ENCODE data around the gene MUC6. TPM values are rescaled to one million over a fixed set of nuclear protein-coding genes. Genes with fewer than 3 reads are reported as not detected.

The MUC6 gene
- polyA plus RNA-seq, 12 donors: 0.10 to 1.4 (median 0.31) TPM; not detected in 2

GRCh38 chr11:1036931-1037330, 413 bp upstream of the MUC6 start:
- DNase-seq: no peak

GRCh38 chr11:1035577-1036283, 788 bp downstream of the MUC6 start:
- no peak for DNase-seq

- no peak for DNase-seq
Observed at GRCh38 chr11:1034456-1035295, 1.8 kb downstream of the MUC6 start.

- no peak for DNase-seq
Observed at GRCh38 chr11:1034001-1034400, 2.5 kb downstream of the MUC6 start.

GRCh38 chr11:1033016-1033798, 3.3 kb downstream of the MUC6 start:
- no peak for DNase-seq

DNA sequence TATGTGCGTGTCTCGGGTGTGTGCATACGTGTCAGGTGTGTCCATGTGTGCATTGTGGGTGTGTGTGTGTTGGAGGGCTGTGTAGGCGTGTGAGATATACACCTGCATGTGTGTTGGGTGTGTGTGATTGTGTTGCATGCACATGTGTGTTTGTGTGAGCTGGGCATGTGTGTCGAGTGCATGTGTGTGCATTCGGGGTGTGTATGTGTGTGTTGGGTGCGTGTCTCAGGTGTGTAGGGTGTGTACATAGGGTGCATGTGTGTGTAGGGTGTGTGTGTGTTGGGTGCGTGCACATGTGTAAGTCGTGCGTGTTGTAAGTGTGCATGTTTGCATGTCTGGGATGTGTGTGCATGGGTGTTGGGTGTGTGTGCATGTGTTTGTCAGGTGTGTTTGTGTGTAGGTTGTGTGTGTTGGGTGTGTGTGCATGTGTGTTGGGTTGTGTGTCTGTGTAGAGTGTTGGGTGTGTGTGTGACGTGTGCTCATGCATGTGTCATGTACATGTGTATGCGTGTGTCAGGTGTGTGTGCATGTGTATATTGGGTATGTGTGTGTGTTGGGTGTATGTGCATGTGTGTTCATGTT, 4.1 kb downstream of the MUC6 start:
- no peak for DNase-seq

- DNase-seq: no peak
Observed at GRCh38 chr11:1031121-1031899, 5.2 kb downstream of the MUC6 start.

DNA sequence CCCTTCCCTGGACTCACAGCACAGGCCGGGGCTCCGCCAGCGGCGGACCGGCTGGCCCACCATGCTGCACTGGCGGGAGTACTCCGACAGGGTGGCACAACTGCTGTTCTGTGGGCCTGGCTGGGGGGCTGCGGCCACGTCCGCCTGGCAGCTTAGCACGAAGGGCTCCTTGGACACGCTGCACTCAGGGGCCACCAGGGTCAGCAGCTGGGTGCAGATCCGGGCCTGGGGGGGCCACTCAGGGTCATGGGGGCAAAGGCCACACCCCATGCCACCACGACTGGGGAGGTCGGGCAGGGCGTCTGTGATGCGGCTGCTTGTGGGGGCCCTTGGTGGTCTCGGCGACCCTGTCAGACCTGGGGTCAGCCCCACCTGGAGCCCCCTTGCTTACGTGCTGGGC, 6.0 kb downstream of the MUC6 start:
- DNase-seq: no peak

DNA sequence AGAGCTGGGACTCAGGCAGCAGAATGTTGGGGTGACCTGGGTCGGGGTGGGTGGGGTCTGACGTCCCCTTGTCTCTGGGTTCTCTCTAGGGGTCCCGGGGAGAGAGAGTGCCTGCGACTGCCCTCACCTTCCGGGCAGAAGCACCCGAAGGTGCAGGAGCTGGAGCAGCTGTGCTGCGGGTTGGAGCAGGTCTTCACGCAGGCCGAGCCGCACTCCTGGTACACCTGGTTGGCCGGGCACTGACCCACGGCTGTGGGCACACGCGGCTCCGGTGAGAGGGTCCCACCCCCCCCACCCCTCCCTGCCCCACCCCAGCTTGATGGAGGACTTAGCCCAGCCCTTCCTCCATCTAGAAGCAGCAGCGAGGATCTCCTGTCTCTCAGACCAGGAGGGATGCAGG, 6.4 kb downstream of the MUC6 start:
- DNase-seq: no peak

GRCh38 chr11:1029654-1030053, 6.9 kb downstream of the MUC6 start:
- DNase-seq: no peak

DNA sequence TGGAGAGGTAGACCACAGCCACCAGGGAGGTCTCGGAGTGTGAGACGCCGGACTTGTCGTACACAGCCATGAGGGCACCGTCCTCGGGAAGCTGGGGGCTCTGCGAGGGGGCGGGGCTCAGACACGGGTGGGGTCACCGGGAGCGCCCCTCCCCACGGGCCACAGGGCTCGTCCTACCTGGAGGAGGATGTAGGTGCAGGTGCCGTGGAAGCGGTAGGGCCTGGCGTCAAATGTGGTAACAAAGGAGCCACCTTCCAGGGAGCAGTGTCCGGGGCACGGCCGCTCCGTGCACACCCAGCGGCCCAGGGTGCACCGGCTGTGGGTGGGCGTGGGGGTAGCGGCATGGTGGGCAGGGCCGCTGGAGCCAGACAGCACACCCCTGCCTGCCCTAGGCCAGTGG, 7.5 kb downstream of the MUC6 start:
- no peak for DNase-seq

- DNase-seq: no peak
Observed at GRCh38 chr11:1028616-1029015, 7.9 kb downstream of the MUC6 start.

DNA sequence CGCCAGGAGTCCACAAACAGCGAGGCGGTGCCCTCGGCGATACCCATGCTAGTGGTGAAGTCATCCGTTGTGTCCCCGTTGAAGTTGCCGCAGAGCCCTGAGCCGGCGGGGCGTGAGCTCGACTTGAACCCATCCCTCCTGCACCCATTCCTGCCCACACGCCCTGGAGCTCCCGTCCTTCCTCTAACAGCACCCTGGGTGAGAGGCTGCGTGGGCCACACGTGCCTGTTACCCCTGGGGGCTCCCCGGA, 8.3 kb downstream of the MUC6 start:
- no peak for DNase-seq

DNA sequence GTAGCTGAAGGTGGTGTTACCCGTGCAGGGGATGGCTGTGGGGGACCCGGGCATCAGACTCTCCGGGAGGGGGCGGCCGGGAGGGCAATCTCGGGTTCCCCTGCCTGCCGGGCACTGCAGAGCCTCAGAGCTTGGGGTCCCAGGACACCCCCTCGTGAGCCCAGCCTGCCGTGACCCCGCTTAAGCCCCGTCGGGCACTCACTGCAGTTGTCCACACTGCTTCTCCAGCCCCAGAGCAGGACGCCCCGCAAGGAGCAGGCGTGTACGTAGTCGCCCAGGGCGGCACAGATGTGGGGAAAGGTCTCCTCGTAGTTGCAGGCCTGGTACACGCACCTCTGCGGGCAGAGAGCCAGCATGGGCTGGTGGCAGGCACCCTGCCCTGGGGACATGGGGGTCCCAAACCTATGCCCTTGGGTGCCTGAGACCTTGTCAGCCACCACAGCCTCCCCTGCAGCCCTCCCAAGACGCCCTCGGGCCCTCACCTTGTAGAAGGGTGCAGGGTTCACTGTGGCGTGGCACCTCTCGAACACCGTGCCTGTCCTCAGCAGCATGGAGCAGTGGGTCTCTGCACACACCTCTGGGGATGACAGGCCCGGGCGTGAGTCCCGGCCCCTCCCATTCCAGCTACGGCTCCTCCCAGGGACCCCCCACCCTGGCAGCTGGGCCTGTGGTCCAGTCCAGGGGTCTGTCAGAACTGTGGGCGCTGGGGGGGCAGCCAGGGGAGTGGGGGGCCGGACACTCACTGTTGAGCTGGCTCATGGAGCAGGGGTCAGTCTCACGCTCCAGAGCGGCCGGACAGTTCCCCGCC, 8.8 kb downstream of the MUC6 start:
- no peak for DNase-seq

GRCh38 chr11:1026641-1027482, 9.7 kb downstream of the MUC6 start:
- DNase-seq: no peak

DNA sequence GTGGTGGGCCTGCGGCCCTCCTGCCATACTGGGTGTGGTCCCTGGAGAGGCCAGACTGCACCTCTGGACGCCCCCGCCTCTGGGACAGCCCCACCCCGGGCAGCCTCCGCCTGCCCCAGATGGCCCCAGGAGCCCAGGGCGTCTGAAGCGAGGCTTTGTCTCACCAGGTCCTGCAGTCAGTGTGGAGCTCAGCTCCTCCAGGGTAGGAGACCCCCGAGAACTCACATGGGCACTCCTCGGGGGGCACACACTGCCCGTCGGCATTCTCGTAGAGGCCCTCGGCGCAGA, 10.4 kb downstream of the MUC6 start:
- DNase-seq: no peak

DNA sequence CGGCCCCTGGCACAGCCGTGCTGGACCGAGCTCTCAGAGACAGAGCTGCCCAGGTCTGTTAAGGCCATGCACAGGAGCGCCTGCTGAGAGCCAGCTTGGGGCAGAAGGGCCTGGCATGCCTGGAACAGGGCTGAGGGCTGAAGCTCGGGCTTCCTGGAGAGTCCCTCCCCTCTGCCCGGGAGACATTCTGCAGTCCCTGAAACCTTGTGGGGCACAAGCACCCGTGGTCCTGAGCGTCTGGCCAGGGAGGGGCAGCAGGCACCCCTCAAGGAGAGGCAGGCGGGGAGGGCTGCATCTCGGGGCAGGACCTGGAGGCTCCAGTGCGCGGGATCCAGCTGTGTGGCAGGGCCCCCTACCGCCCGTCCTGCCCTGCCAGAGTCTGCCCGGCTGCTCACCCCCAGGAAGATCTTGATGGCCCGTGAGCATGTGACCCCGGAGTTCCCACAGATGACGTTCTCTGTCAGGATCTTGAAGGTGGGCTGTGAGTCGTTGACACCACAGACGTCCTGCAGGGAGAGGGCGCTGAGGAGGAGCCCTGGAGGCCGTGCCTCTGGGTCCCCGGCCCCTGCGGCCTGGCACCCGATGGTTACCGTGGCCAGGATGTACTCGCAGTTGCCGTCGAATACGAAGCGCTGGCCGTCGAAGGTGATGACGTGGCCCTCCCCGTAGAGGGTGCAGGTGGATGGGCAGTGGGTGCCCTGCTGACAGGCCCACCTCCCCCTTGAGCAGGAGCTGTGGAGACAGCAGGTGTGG, 10.9 kb downstream of the MUC6 start:
- no peak for DNase-seq

- DNase-seq: no peak
Observed at GRCh38 chr11:1024597-1025409, 11.7 kb downstream of the MUC6 start.

Measured in muscle of arm (tissue), 12 donors.